NB4 (cell line): Measurements from ENCODE around the gene AXIN1.

Experiments
- DNase-seq: peaks from one replicate; pipeline ENCODE4 v3.0.0; 2010; ENCODE audit warnings: low read depth
- H3K4me3 ChIP-seq: one replicate; pipeline ENCODE4 v1.5.1; 2011; ENCODE audit warnings: mild to moderate bottlenecking, low read depth, low read length, moderate library complexity
- CTCF ChIP-seq: IDR thresholded peaks from one replicate; pipeline ENCODE4 v1.5.1; 2012; ENCODE audit warnings: low read depth, low read length
- MAX ChIP-seq: IDR thresholded peaks from 2 replicates; pipeline ENCODE4 v1.6.1; 2011; ENCODE audit warnings: low read depth, low read length
- MYC ChIP-seq: IDR thresholded peaks from 2 replicates; pipeline ENCODE4 v1.6.1; 2011; ENCODE audit warnings: low read depth, low read length
- POLR2A ChIP-seq: IDR thresholded peaks from 2 replicates; pipeline ENCODE4 v1.6.1; 2011; ENCODE audit warnings: mild to moderate bottlenecking; ENCODE audit not compliant: insufficient read length; ENCODE audit errors: extremely low read depth

Gene AXIN1

GRCh38 chr16:266258-267164 lies 86.0 kb downstream of the AXIN1 start:
- TF ChIP-seq MYC (no peak), MAX (no peak), CTCF (no peak), POLR2A (no peak)
- no peak overlapping the region for H3K4me3 ChIP-seq
- DNase-seq, result no peak

DNA sequence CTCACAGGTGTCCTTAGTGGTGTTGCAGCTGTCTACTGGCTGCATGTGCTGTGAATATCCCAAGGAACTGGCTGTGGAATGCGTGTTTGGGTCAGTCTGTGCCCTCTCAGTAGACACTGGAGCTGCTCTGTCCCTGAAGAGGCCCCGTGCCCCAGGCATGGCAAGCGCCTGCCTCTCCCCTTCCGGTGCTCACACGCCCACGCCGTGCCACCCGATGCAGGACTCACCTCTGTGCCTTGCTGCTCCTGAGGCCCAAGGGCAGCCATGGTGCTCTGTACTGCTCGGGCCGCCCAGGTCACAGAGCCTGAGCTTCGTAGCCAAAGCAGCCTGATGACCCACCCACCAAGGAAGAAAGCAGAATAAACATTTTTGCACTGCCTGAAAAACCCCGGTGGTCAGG lies 86.8 kb downstream of the AXIN1 start:
- no peak overlapping the region for H3K4me3 ChIP-seq
- DNase-seq, result no peak
- no peak for TF ChIP-seq CTCF
- TF ChIP-seq POLR2A, result no peak
- no peak for TF ChIP-seq MYC
- TF ChIP-seq MAX, result no peak

- no peak for DNase-seq
- H3K4me3 ChIP-seq, result no peak overlapping the region
- TF ChIP-seq CTCF (no peak), POLR2A (no peak), MAX (no peak), MYC (no peak)
Measured at GRCh38 chr16:265002-265529, 87.5 kb downstream of the AXIN1 start.

GRCh38 chr16:264440-264951 lies 88.0 kb downstream of the AXIN1 start:
- DNase-seq, result no peak
- H3K4me3 ChIP-seq, result no peak overlapping the region
- TF ChIP-seq POLR2A, result no peak
- no peak for TF ChIP-seq MAX
- no peak for TF ChIP-seq MYC
- no peak for TF ChIP-seq CTCF

DNA sequence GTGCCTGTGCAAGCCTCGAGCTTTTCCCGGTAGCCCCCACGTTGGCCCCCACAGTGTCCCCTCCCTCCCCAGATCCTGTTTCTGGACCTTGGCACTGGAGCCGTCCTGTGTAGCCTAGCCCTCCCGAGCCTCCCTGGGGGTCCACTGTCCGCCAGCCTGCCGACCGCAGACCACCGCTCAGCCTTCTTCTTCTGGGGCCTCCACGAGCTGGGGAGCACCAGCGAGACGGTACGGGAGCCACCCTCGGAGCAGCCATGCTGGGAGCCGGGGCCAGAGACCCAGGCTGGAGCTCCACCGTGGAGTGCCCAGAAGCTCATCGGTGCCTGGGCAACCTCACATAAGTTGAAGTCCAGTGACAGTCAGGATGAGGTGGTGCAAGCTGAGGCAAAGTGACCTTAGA lies 88.6 kb downstream of the AXIN1 start:
- TF ChIP-seq POLR2A, result no peak
- no peak for TF ChIP-seq CTCF
- TF ChIP-seq MAX, result no peak
- no peak for TF ChIP-seq MYC
- H3K4me3 ChIP-seq, result no peak overlapping the region
- DNase-seq, result no peak
